ENCODE data around the gene PPME1. TPM values are rescaled to one million over a fixed set of nuclear protein-coding genes. Genes with fewer than 3 reads are reported as not detected.

Gene PPME1
- total RNA-seq, 6 experiments from 2014 or later: 49.5 to 107 (median 56.9) TPM

- no peak overlapping the region for H3K27ac Mint-ChIP-seq
- peak; percentile 20; the same call in 1 of the 2 replicates for TF ChIP-seq CTCF (IDR thresholded peaks at IDR 0.05)
- no peak overlapping the region for H3K4me3 Mint-ChIP-seq
- peaks cover 25% of the 10 kb centered on the region for H3K36me3 Mint-ChIP-seq (ENCODE audit: low read depth)
- H3K4me1 Mint-ChIP-seq (ENCODE audit: low read depth): no peaks in the 10 kb centered on the region
- no peaks in the 10 kb centered on the region for H3K27me3 Mint-ChIP-seq (ENCODE audit: insufficient read depth)
- no peak for DNase-seq
- no peaks in the 10 kb centered on the region for H3K9me3 Mint-ChIP-seq
Measured at GRCh38 chr11:74226907-74227306, 55.8 kb downstream of the PPME1 start.

- H3K4me3 Mint-ChIP-seq: no peak overlapping the region
- H3K36me3 Mint-ChIP-seq (ENCODE audit: low read depth): peaks cover 10% of the 10 kb centered on the region; the same call in 1 of the 2 replicates
- no peak for DNase-seq
- H3K27me3 Mint-ChIP-seq (ENCODE audit: insufficient read depth): no peaks in the 10 kb centered on the region
- H3K27ac Mint-ChIP-seq: no peak overlapping the region
- TF ChIP-seq CTCF (IDR thresholded peaks at IDR 0.05): no peak
- H3K9me3 Mint-ChIP-seq: no peaks in the 10 kb centered on the region
- no peaks in the 10 kb centered on the region for H3K4me1 Mint-ChIP-seq (ENCODE audit: low read depth)
Measured at GRCh38 chr11:74232311-74232950, 61.3 kb downstream of the PPME1 start.

GRCh38 chr11:74233683-74234082 lies 62.6 kb downstream of the PPME1 start:
- H3K4me1 Mint-ChIP-seq (ENCODE audit: low read depth): no peaks in the 10 kb centered on the region
- H3K36me3 Mint-ChIP-seq (ENCODE audit: low read depth): peaks cover 10% of the 10 kb centered on the region; the same call in 1 of the 2 replicates
- H3K27me3 Mint-ChIP-seq (ENCODE audit: insufficient read depth): no peaks in the 10 kb centered on the region
- no peak for DNase-seq
- no peak for TF ChIP-seq CTCF (IDR thresholded peaks at IDR 0.05)
- H3K4me3 Mint-ChIP-seq: no peak overlapping the region
- no peaks in the 10 kb centered on the region for H3K9me3 Mint-ChIP-seq
- no peak overlapping the region for H3K27ac Mint-ChIP-seq

GRCh38 chr11:74235121-74235520 lies 64.0 kb downstream of the PPME1 start:
- Mint-ChIP-seq H3K36me3 (ENCODE audit: low read depth) (peaks cover 18% of the 10 kb centered on the region), H3K27ac (no peak overlapping the region), H3K9me3 (no peaks in the 10 kb centered on the region), H3K4me3 (no peak overlapping the region), H3K27me3 (ENCODE audit: insufficient read depth) (no peaks in the 10 kb centered on the region), H3K4me1 (ENCODE audit: low read depth) (no peaks in the 10 kb centered on the region)
- DNase-seq: no peak
- no peak for TF ChIP-seq CTCF (IDR thresholded peaks at IDR 0.05)

- Mint-ChIP-seq H3K27ac (no peak overlapping the region), H3K27me3 (ENCODE audit: insufficient read depth) (no peaks in the 10 kb centered on the region), H3K4me3 (no peak overlapping the region), H3K4me1 (ENCODE audit: low read depth) (no peaks in the 10 kb centered on the region), H3K9me3 (no peaks in the 10 kb centered on the region), H3K36me3 (ENCODE audit: low read depth) (peaks cover 17% of the 10 kb centered on the region)
- no peak for DNase-seq
- TF ChIP-seq CTCF (IDR thresholded peaks at IDR 0.05): no peak
Measured at GRCh38 chr11:74237541-74237940, 66.5 kb downstream of the PPME1 start.

All from HFFc6 (cell line).